Daoy (cell line): Measurements from ENCODE around the gene TMEM109. TPM values are rescaled to one million over a fixed set of nuclear protein-coding genes. Genes with fewer than 3 reads are reported as not detected.

Experiments used
- DNase-seq: peaks from one replicate; pipeline ENCODE4 v3.0.0-alpha.2; 2015; ENCODE audit warnings: low read depth
- total RNA-seq: library from RNA; depleted of rRNA; stranded (reverse); fragments of >200 nt; shearing (Covaris generic); gene quantifications from 2 replicates; pipeline ENCODE4 v1.2.3, GENCODE V29; 2014; rRNA removed

TMEM109 gene
- total RNA-seq, 1 experiment from 2014 or later: 54.5 TPM

DNA sequence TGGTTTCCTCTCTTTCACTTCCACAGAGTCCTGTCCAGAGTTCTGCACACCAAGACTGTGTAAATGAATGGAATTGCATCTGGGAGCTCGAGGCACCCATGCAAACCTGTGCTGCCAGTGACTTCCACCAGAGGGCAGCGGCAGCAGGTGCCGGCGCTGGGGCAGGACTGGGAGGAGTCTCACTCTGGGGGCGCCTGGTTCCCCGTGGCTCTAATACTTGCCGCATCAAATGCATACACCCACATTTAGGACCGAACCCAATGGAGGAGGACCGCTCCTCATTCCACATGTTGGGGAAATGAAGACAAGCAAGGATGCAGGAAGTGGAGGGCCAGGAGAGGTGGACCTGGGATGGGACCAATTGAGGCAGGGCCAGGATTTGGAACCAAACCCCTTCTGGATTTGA is 56.4 kb downstream of the TMEM109 start:
- DNase-seq: peak; percentile 52

- DNase-seq: no peak
Observed at GRCh38 chr11:60970890-60971289, 56.9 kb downstream of the TMEM109 start.

GRCh38 chr11:60971520-60971919 is 57.6 kb downstream of the TMEM109 start, which contains the start of gene CD6:
Gene CD6 (plus strand): TSS chr11:60971680. CDS start chr11:60971866, 186 bp downstream.
- DNase-seq: no peak

GRCh38 chr11:60972182-60973030 is 58.4 kb downstream of the TMEM109 start:
- DNase-seq: no peak

Other genes starting within 250 kb of the TMEM109 start
- not detected in 2 replicates for gene MS4A8, start 214.5 kb upstream of the TMEM109 start, total RNA-seq
- not detected in 2 replicates for gene MS4A18, start 189.4 kb upstream of the TMEM109 start, total RNA-seq
- not detected in 2 replicates for gene MS4A15, start 157.3 kb upstream of the TMEM109 start, total RNA-seq
- gene MS4A10, start 128.8 kb upstream of the TMEM109 start, total RNA-seq: not detected in 2 replicates
- 16.0 and 17.7 TPM in 2 replicates for gene CCDC86, start 72.0 kb upstream of the TMEM109 start, total RNA-seq
- 0.06 TPM in 1 of 2 replicates, not detected in the other for gene PTGDR2, start 58.2 kb upstream of the TMEM109 start, total RNA-seq
- gene ZP1, start 46.6 kb upstream of the TMEM109 start, total RNA-seq: not detected in 2 replicates
- 86.3 and 91.2 TPM in 2 replicates for gene PRPF19, start 7.6 kb upstream of the TMEM109 start, total RNA-seq
- gene TMEM132A, start 10.3 kb downstream of the TMEM109 start, total RNA-seq: 59.4 and 82.6 TPM in 2 replicates
- 3.0 and 3.9 TPM in 2 replicates for gene SLC15A3, start 38.0 kb downstream of the TMEM109 start, total RNA-seq
- 0.06 and 0.46 TPM in 2 replicates for gene CD6, start 57.5 kb downstream of the TMEM109 start, total RNA-seq
- not detected in 2 replicates for gene CD5, start 188.3 kb downstream of the TMEM109 start, total RNA-seq
- 7.8 and 11.5 TPM in 2 replicates for gene VPS37C, start 247.3 kb downstream of the TMEM109 start, total RNA-seq